Activated naive CD8-positive, alpha-beta T cell treated with anti-CD3 and anti-CD28 coated beads for 36 hours (primary cell): ENCODE results near the gene MAST4. TPM values are rescaled to one million over a fixed set of nuclear protein-coding genes. Genes with fewer than 3 reads are reported as not detected.
A peak's percentile ranks its signal among the peaks of the same experiment; 100 is the strongest.

Experiments used
- DNase-seq: peaks from one replicate; pipeline ENCODE4 v3.0.0; 2021
- H3K27ac Mint-ChIP-seq: one replicate; pipeline ENCODE4 v1.8.0; 2022; ENCODE audit warnings: mild to moderate bottlenecking, moderate library complexity, mixed read lengths
- H3K27me3 Mint-ChIP-seq: one replicate; pipeline ENCODE4 v1.8.0; 2022; ENCODE audit warnings: mild to moderate bottlenecking, mixed read lengths
- H3K36me3 Mint-ChIP-seq: one replicate; pipeline ENCODE4 v1.8.0; 2021; ENCODE audit warnings: mild to moderate bottlenecking, mixed read lengths
- H3K4me1 Mint-ChIP-seq: one replicate; pipeline ENCODE4 v1.8.0; 2021; ENCODE audit warnings: mixed read lengths
- H3K4me3 Mint-ChIP-seq: one replicate; pipeline ENCODE4 v1.8.0; 2022; ENCODE audit warnings: mild to moderate bottlenecking, moderate library complexity, mixed read lengths
- H3K9me3 Mint-ChIP-seq: one replicate; pipeline ENCODE4 v1.8.0; 2022; ENCODE audit warnings: mixed read lengths
- total RNA-seq, 2 experiments: library from RNA; stranded (reverse); gene quantifications; one replicate each; pipeline ENCODE4 v1.2.3, GENCODE V29; 2021

Gene MAST4
- total RNA-seq, 2 experiments from 2014 or later: 8.9 to 9.8 TPM

DNA sequence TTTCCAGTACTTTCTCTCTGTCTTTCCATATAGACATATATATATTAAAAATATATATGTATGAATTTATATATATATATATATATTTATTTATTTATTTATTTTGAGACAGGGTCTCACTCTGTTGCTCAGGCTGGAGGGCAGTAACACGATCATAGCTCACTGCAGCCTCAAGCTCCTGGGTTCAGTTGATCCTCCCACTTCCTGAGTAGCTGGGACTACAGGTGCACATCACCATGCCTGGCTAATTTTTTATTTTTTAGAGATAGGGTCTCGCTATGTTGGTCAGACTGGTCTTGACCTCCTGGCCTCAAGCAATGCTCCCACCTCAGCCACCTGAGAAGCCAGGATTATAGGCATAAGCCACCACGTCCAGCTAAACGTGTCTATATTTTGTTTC is 390.3 kb downstream of the MAST4 start:
- no peak overlapping the region for H3K4me3 Mint-ChIP-seq
- no peak for DNase-seq
- H3K9me3 Mint-ChIP-seq: no peaks in the 10 kb centered on the region
- peaks cover 8% of the 10 kb centered on the region for H3K4me1 Mint-ChIP-seq
- H3K36me3 Mint-ChIP-seq: no peaks in the 10 kb centered on the region
- no peak overlapping the region for H3K27ac Mint-ChIP-seq
- no peaks in the 10 kb centered on the region for H3K27me3 Mint-ChIP-seq

DNA sequence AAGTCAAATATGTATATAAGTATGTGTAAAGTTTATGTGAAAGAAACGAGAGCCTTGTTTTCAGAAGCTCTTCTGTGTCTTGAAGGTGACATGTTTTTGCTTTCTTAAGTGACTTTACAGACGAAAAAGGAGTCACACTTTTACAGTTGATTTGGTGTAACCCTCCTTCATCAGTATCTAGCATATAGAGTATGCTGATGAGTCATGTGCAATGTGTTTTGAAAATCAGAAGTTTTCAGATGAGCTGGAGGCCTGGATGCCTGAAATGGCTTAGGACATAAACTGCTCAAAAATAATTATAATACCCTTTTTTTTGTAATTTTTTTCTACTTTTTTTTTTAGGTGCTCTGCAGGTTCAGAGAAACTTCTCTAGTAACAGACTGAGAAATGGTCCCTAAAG is 390.9 kb downstream of the MAST4 start:
- H3K27ac Mint-ChIP-seq: no peak overlapping the region
- no peaks in the 10 kb centered on the region for H3K36me3 Mint-ChIP-seq
- no peak overlapping the region for H3K4me3 Mint-ChIP-seq
- H3K9me3 Mint-ChIP-seq: no peaks in the 10 kb centered on the region
- no peaks in the 10 kb centered on the region for H3K27me3 Mint-ChIP-seq
- no peak for DNase-seq
- H3K4me1 Mint-ChIP-seq: peaks cover 8% of the 10 kb centered on the region

DNA sequence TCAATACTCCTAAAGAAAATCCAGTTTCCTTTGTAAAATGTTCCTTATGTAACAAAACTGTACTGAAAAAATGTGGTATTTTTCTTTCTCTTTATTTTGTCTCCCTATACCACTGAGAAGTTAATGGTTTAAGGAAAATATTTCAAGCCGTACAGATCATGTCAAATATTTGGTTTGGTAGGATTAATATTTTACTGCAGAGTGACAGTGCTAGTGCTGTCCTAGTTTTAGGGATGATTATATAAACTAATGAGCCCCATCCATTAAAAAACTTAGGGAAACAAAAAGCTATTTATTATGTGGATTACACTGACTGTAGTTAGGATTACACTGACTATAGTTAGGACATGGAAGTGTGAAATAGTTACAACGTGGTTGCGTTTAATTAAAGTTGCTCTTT is 391.3 kb downstream of the MAST4 start:
- no peak overlapping the region for H3K4me3 Mint-ChIP-seq
- H3K9me3 Mint-ChIP-seq: no peaks in the 10 kb centered on the region
- H3K27me3 Mint-ChIP-seq: no peaks in the 10 kb centered on the region
- H3K36me3 Mint-ChIP-seq: no peaks in the 10 kb centered on the region
- H3K4me1 Mint-ChIP-seq: peaks cover 12% of the 10 kb centered on the region
- no peak for DNase-seq
- H3K27ac Mint-ChIP-seq: no peak overlapping the region

DNA sequence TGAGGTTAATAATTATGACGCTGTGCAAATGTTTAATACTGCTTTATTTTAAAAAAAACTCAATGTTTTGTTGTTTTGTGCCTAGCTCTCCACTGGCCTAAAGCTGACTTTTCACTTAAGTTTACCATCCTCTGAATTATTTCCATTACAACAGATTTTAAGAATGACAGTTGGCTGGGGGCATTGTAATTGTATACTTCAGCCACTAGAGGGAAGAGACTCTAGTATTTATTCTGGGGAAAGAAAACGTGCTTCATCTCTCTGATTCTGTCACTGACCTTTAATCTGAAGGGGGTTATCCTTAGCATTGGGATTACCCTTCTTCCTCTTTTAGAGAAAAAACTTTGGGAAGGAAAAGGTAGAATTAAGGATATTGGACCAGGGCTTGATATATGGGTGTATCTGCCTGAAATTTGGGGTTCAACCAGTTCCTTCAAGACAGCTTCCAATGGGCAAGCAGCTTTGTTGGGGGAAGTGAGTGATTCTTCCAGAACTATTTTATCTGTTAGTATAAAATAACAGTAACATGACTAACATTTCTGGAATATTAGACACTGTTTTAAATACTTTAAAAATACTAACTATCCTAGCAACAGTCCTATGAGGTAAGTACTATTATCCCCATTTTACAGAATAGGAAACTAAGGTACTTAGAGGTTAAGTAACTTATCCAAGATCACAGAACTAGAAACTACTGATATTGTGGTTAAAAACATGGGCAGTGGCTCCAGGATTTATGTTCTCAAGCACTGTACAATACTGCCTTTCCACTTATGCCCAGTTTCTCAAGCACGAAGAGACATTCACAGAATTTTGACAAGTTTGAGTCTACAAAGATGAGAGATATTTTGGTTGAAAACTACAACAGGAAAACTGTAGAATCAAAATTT is 392.0 kb downstream of the MAST4 start:
- Mint-ChIP-seq H3K36me3 (no peaks in the 10 kb centered on the region), H3K9me3 (no peaks in the 10 kb centered on the region), H3K4me1 (peaks cover 12% of the 10 kb centered on the region), H3K27ac (no peak overlapping the region), H3K27me3 (no peaks in the 10 kb centered on the region), H3K4me3 (no peak overlapping the region)
- DNase-seq: no peak

DNA sequence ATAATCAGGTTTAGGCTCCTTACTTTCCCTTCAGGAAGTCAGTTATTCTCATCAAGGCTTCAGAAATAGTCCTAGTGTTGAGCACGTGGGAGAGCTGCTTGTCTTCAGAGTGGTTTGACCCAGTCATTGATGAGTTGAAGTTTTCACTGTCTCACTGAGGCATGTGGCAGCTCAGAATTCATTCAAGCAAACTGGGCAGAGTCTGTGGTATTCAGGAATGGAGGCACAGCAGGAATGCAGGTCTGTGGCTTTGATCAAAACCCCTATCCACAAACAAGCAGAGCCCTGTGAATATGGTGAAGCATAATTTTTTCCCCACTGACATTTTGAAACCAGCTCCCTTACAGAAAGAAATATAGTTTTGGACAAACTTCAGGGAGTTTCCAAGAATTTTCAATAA is 393.1 kb downstream of the MAST4 start:
- DNase-seq: no peak
- no peaks in the 10 kb centered on the region for H3K9me3 Mint-ChIP-seq
- H3K4me1 Mint-ChIP-seq: peaks cover 12% of the 10 kb centered on the region
- no peak overlapping the region for H3K27ac Mint-ChIP-seq
- no peaks in the 10 kb centered on the region for H3K36me3 Mint-ChIP-seq
- H3K4me3 Mint-ChIP-seq: no peak overlapping the region
- H3K27me3 Mint-ChIP-seq: no peaks in the 10 kb centered on the region

DNA sequence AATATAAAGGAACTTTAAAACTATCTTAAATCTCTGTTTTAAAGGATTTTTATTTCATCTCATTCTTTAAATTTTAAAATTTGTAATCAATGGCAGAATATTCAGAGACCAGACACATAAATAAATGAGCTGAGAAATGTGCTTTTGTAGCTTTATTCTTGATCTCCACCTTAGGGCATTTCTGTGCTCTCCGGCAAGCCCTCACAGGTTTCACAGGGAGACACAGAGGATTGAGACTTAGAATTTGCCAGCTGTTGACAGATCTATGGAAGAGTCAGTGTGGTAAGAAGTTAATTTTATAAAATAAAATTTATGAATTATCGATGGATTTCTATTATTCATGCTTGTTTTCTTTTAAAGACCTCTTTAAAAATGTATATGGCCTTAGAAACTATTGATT is 393.6 kb downstream of the MAST4 start:
- Mint-ChIP-seq H3K27ac (no peak overlapping the region), H3K27me3 (no peaks in the 10 kb centered on the region), H3K4me1 (peaks cover 12% of the 10 kb centered on the region), H3K36me3 (no peaks in the 10 kb centered on the region), H3K4me3 (no peak overlapping the region), H3K9me3 (no peaks in the 10 kb centered on the region)
- DNase-seq: no peak

DNA sequence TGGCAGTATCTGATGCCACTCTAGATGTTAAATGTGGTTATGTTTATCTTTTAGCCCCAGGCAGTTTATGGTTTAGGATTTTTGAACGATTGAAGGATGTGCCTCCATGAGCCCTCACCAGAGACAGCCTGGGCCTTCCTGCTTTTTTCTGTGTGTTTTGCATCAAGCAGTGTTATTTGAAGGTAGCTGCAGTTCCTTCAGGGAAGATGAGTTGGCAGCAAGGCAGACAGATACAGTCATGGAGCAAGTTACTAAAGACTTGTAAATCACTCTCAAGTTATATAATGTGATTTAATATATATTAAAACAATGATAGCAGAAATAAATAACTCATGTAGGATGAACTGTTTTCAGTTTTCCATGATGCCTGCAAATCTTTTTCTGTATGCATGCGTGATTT is 395.6 kb downstream of the MAST4 start:
- Mint-ChIP-seq H3K4me1 (peaks cover 12% of the 10 kb centered on the region), H3K27ac (no peak overlapping the region), H3K36me3 (no peaks in the 10 kb centered on the region), H3K4me3 (no peak overlapping the region), H3K9me3 (no peaks in the 10 kb centered on the region), H3K27me3 (no peaks in the 10 kb centered on the region)
- DNase-seq: no peak

DNA sequence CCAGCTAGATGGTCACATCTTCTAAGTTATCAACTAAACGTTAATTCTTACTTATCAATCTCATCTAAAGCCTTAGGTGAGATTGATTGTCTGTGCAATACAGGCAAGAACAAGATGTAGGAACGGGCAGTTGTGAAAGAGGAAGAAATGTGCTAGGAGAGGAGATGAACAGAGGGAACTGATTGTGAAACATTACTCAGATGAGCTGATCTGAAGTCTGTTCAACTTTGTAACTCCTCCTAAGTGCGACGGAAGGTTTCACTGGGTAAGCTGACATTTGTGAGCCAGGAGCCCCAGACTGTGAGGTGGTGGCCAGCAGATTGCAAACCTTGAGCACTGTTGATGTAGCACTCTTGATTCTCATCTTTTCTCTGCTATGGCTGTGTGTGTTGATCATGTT is 396.4 kb downstream of the MAST4 start:
- Mint-ChIP-seq H3K27ac (no peak overlapping the region), H3K36me3 (no peaks in the 10 kb centered on the region), H3K4me1 (peaks cover 12% of the 10 kb centered on the region), H3K27me3 (no peaks in the 10 kb centered on the region), H3K9me3 (no peaks in the 10 kb centered on the region), H3K4me3 (no peak overlapping the region)
- no peak for DNase-seq

DNA sequence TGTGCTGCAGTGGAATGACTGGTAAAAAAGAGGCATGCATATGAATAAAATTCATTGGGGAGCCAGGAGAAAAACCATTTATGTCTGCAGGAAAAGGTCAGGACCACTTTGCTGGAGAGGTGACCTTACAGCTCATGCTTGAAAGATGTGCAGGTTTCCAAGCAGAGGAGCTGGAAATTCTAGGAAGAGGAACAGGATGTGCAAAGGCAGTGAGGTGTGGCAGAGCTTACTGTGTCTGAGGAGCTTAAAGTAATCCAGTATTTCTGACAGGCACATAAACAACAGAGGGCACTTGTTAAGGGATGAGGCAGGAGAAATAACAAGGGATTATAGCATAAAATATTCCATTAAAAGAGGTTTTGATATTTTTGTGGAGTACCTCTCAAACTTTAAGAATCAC is 397.3 kb downstream of the MAST4 start:
- DNase-seq: no peak
- Mint-ChIP-seq H3K36me3 (no peaks in the 10 kb centered on the region), H3K4me3 (no peak overlapping the region), H3K27ac (no peak overlapping the region), H3K4me1 (peaks cover 7% of the 10 kb centered on the region), H3K9me3 (no peaks in the 10 kb centered on the region), H3K27me3 (no peaks in the 10 kb centered on the region)

DNA sequence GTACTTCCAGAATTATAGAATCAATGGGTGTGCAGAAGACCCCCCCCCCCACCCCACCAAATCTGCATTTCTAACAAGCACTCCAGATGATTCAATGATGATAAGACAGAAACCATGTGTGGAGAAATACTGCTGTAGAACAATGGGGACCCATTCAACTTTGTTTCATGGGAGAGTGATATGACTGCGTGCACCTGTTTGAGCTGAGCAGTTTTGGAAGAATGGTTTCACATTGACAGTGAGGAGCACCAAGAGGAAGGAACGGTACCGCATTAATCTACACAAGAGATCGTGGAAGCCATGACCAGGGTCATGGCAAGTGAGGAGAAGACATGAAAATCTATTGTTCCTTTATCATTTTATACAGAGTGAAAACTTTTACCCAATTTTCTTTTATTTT is 397.7 kb downstream of the MAST4 start:
- Mint-ChIP-seq H3K27me3 (no peaks in the 10 kb centered on the region), H3K4me3 (no peak overlapping the region), H3K9me3 (no peaks in the 10 kb centered on the region), H3K4me1 (peaks cover 7% of the 10 kb centered on the region), H3K27ac (no peak overlapping the region), H3K36me3 (no peaks in the 10 kb centered on the region)
- DNase-seq: no peak

DNA sequence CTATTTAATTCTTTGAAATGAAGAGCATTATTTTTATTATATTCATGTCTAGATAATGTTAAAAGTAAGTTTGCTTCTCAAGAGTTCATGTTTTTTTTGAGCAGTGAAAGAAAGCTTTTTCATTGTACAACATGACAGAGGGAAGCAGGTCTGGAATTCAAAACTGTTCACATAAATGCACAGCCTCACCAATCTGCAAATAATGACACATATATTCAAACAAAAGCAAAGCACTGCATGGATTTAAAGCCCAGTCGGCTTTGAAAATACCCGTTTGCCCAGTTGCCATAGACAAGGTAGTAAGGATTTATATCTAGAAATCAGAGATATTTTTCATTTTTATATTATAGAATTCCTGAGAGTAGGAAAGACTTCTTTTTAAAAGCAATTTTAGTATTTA is 398.6 kb downstream of the MAST4 start:
- Mint-ChIP-seq H3K4me3 (no peak overlapping the region), H3K4me1 (peaks cover 7% of the 10 kb centered on the region), H3K27ac (no peak overlapping the region), H3K9me3 (no peaks in the 10 kb centered on the region), H3K36me3 (no peaks in the 10 kb centered on the region), H3K27me3 (no peaks in the 10 kb centered on the region)
- DNase-seq: no peak

DNA sequence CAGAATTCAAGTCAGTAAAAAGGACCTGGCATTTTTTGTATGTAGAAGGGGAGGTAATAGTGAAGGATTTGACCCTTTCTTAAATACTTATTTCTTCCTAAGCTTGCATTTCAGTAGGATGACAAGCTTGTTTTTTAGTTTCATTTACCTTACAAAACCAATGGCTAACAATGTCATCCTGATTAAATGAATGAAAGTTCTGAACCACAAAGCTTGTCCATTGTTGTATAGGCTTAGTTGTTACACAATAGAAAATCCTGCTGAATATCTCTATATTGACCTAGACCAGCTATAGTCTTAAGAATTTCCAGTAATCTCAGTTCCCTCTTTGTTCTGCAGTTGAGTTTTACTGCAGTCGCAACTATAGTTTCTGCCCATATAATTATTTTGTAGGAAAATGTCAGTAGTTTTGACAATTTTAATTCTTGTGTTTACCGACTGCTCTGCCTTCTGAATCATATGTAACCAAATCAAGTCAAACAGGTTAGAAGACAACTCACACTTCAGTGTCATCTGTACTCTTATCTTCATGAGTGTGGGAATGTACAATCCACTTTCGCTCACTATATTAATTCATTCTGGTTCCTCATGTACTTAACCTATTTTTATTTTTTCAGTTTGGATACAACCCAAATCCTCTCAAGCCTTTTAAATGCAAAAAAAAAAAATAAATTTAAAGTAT is 404.7 kb downstream of the MAST4 start:
- H3K4me3 Mint-ChIP-seq: no peak overlapping the region
- no peak for DNase-seq
- no peak overlapping the region for H3K27ac Mint-ChIP-seq
- H3K36me3 Mint-ChIP-seq: no peaks in the 10 kb centered on the region
- H3K4me1 Mint-ChIP-seq: peaks cover 33% of the 10 kb centered on the region
- H3K9me3 Mint-ChIP-seq: no peaks in the 10 kb centered on the region
- H3K27me3 Mint-ChIP-seq: no peaks in the 10 kb centered on the region

DNA sequence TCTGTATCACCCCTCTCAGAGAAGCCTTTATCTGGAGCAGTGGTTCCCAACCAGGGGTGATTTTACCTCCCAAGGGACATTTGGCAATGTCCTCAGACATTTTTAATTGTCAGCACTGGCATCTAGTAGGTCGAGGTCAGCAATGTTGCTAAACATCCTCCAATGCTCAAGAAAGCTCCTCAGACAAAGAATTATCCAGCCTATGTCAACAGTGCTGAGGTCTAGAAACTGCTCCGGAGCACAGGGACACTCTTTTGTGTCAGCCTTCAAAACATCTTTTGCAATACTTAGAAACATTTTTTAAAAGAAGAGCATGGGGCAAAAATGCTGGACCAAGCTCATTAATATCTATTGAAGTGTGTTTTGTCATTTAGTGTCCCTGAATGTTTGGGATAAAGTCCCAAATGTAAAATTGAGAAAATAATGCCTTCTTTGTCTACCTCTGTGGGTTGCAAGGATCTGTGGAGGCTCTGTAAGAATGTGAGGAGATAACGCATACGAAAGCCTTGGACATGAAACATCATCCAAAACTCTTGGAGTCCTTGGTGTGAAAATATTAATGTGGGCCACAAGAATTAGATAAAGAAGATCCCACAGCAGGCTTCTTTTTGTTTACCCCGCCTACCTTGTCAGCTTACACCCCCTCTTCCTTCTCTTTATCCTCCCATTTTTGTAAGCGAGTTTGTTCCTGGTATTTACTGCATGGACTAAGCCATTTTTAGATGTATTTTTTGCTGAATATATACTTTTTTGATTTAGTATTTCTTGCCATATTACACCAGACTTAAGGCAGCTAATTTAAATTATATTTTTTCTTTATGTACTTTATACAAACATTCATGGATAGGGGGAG is 406.9 kb downstream of the MAST4 start:
- Mint-ChIP-seq H3K4me3 (no peak overlapping the region), H3K9me3 (no peaks in the 10 kb centered on the region), H3K36me3 (peaks cover 3% of the 10 kb centered on the region), H3K27ac (no peak overlapping the region), H3K27me3 (no peaks in the 10 kb centered on the region), H3K4me1 (peaks cover 54% of the 10 kb centered on the region)
- DNase-seq: no peak

DNA sequence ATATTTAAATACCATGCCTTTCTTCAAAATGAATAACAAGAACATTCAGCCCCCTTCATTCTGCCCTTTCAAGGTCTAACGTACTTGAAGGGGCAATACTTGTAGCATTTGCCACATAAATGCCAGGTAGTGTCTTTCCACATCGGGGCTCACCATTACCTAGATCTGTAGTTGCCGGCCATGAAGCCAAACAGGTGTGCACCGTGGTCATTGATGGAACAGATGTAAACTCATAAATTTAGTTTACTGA is 407.4 kb downstream of the MAST4 start:
- H3K36me3 Mint-ChIP-seq: peaks cover 3% of the 10 kb centered on the region
- no peaks in the 10 kb centered on the region for H3K9me3 Mint-ChIP-seq
- peak overlapping the region; percentile 40 for H3K27ac Mint-ChIP-seq
- peaks cover 59% of the 10 kb centered on the region for H3K4me1 Mint-ChIP-seq
- no peaks in the 10 kb centered on the region for H3K27me3 Mint-ChIP-seq
- DNase-seq: no peak
- peak overlapping the region; percentile 60 for H3K4me3 Mint-ChIP-seq

DNA sequence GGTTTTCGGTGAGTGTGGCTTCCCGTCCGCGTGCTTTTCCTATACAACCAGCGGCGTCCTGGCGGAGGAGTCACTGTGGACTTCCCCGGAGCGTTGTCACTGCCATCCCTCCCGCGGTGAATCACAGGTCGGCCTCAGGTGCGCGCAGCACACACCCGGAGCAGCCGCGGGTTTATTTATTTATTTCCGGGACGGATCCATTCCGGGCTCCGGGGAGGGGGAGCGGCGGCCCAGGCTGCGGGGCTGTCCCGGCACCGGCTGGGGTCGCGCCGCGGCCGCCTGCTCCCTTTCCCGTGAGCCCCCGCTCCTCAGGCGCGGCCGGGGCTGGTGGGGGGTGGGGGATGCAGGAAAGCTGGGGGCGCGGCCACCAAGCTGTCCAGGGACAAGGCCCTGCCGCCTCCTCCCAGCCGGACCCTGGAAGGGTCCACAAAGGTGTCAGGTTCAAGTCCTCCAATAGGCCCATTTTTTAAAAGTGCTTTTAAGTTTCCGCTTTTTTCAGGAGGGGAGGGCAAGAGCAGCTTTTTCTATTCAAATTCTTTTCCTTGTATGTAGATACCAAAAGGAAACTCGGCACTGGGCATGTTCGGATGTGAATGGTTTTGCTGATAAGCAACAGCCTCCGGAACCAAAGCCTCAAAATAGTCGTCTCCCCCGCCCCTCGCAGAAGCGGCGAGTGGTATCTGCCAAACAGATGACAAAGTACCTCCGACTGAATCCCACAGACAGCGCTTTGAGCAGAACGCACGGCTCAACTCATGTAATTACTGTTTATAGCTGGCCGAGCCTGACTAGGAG is 407.9 kb downstream of the MAST4 start:
- no peaks in the 10 kb centered on the region for H3K27me3 Mint-ChIP-seq
- H3K27ac Mint-ChIP-seq: peak overlapping the region; percentile 91
- peaks cover 3% of the 10 kb centered on the region for H3K36me3 Mint-ChIP-seq
- H3K4me1 Mint-ChIP-seq: peaks cover 63% of the 10 kb centered on the region
- DNase-seq: peak; percentile 89
- no peaks in the 10 kb centered on the region for H3K9me3 Mint-ChIP-seq
- peak overlapping the region; percentile 84 for H3K4me3 Mint-ChIP-seq
